Activated CD4-positive, alpha-beta T cell treated with anti-CD3 and anti-CD28 coated beads, Interleukin-2, amount 50 U/mL, for 1 hour (primary cell): ENCODE results near the gene CATSPERE.
"Not testable (repeated sequence)": the region's sequence is repeated elsewhere in the genome, so short reads cannot be mapped to it uniquely, and the experiment has no call there.

Source experiments
- DNase-seq: peaks from one replicate; pipeline ENCODE4 v3.0.0-alpha.2; 2020

CATSPERE gene

GRCh38 chr1:244672946-244673682 is 212.0 kb downstream of the CATSPERE start:
- DNase-seq = no peak

GRCh38 chr1:244674446-244674845 is 213.4 kb downstream of the CATSPERE start:
- no peak for DNase-seq

GRCh38 chr1:244675167-244675566 is 214.1 kb downstream of the CATSPERE start:
- no peak for DNase-seq

GRCh38 chr1:244678697-244679096 is 217.6 kb downstream of the CATSPERE start:
- DNase-seq = no peak

DNA sequence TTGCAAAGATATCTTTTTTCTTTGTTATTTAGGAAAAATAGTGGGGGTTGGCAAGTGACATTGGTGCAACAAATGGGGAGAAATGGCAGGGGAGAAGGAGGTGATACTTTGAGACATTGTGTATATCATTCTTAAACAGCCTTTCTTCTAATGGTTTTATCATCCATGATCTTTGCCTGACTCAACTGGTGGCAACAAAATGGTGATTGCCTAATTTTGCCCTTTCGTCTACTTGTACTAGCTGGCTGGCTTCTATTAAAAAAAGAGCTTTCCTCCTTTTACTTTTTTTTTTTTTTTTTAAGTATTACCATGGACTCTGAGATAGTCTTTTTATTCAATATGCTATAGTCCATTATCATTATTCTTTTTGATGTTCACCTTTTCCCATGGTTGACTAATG is 219.6 kb downstream of the CATSPERE start:
- no peak for DNase-seq

GRCh38 chr1:244682087-244682486 is 221.0 kb downstream of the CATSPERE start:
- not testable (repeated sequence) for DNase-seq
